HuH-7 (cell line): ENCODE measurements around the gene FOXF2.

ENCODE experiments used
- DNase-seq: peaks from one replicate; pipeline ENCODE4 v3.0.0; 2011; ENCODE audit warnings: low spot score

Gene FOXF2

DNA sequence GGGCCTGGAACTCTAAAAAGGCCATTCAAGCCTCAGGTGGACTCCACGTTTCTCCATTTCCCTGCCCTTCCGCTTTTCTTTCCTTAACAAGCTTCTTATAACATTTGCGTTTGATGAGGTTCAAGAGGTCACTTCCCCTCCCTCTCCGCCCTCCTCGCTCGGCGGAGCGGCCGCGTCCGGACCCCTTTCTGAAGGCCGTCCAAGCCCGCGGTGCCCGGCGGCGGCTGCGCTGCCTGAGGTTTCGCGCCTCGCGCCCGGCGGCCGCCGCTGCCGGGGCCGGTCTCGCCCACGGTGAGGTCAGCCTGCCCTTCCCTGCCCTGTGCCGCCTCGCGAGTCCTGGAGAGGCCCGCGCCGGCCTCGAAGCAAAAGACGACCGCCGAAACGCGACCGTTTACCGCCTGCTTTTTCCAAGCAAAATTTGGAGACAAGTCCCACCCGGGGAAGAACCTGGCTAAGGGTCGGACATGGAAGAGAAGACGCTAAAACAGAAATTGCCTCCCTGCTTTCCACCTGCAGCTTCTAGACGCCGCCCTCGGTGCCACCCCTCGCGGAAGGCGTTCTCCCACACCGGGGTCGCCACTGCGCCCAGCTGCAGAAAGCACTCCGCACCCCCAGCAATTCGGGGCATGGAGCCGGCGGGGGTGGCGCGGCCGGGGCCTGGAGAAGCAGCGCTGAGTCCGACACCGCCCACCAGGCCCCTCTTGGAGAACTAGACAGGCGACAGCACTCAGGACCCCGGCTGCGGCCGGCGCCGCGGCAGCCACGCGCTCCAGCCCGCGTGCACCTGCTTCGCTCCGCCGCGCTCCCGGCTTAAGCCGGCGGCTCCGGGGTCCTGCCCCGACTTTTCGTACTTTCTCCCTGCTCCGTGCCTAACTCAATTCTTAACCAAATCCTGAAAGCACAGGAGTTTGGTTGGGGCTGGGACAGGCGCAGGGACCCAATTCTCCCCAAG lies 11.0 kb upstream of the FOXF2 start:
- no peak for DNase-seq

DNA sequence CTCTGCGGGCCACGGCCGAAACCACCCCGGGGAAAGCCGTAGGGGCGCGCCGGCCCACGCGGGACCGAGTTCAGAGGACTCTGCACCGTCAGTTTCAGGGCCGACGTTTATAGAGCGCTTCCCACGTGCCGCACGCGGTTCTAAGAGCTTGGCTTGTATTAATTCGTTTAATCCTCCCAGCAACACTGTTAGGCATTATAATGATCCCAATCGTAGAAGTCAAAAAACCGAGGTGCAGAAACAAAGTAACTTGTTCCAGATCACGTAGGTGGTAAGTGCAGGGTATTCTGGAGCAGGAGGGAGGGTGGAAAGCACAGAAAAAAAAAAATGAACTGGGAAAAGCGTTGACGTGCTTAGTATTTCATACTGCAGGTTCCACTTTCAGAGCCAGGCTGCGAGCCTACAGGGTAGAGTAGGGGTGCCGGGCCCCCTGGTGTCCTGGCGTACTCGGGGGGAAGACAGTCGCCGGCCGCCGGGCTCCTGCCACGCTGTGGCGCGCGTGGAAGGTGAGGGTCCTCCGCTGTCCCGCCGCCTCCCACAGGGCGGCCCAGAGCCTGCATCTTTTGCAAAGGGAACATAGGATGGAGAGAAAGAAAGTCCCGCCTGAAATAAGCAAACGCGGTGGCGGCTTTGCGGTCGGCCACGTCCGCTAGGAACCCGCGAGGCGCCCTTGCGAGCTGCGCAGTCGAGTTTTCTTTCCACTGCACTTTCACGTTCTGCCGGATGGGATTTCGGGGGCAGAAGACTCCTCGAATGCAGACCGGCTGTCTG lies 10.2 kb upstream of the FOXF2 start:
- no peak for DNase-seq

- DNase-seq, result no peak
Observed at GRCh38 chr6:1379788-1380147, 9.6 kb upstream of the FOXF2 start.

DNA sequence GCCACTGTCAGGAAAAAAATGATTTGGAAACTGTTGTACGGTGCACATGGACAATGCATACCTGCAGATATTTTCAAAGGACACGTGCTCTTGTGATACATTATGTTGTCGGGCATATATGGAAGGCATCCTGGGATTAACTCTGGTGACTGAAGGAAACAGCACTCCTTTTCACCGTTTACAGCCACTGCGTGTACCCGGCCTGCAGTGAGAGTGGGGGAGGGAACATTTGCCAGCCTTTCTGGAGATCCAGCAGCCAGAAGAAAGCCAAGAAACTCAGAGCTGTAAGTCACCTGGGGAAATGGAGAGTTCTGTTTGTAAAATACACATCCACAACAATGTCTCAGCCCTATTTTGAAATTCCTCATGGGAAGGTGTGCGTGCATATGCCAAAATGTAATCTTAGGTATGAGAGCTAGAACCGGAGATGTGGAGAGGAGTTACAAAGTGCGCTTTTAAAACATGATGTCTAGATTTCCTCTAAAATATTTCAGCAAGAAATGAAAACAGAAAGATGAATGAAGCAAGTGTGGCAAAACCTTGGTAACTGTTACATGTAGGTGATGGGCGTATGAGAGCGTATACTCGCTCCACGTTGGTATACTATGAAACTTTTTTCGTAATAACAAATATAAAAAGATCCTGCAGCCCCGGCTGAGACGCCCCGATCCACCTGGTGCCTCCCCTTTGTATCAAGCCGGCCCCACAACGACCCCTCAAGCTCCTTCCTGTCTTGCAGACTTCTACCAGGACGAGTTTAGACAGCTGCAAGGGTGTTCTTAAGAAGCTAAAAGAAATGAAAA lies 8.6 kb upstream of the FOXF2 start:
- no peak for DNase-seq

GRCh38 chr6:1381481-1382330 lies 7.7 kb upstream of the FOXF2 start:
- DNase-seq, result peak; percentile 73

- no peak for DNase-seq
Observed at GRCh38 chr6:1382331-1382882, 7.0 kb upstream of the FOXF2 start.

DNA sequence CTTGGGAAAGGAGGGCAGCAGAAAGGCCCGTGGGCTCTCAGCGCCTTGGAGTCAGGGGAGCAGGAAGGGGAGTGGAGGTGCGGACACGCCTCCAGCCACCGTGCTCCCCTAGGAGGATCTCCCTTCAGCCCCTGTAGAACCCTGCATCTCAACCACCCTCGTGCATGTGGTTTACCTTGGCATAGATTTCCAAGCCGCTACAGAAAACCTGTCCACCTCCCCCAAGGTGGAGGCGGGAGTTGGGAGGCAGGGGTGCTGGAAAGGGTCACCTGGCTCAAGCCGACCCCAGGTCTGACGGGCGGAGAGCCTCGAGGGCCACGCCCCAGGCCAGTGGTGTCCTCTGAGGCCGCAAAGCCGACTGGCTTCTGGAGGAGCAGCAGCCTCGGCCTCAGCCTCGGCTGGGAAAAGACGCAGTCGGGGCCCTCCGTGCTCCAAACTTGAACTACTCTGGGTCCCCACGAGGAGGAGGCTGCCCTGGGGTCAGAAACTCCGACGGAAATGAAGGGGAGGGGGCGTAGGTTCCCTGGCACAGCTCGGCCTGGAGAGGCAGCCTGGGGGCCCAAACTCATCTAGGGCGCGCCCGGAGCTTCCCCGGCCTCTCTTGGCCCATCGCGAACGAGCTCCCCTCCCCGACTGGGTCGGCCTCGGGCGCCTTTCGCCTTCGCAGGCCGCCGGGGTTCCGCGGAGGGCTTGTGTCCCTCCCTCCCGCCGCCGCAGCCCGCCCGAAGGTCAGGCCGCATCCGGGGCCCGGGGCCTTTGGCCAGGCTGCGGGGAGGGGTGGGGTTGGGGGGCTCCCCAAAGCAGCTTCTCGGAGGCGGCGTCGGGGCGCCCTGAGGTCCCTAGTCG lies 6.3 kb upstream of the FOXF2 start:
- no peak for DNase-seq

DNA sequence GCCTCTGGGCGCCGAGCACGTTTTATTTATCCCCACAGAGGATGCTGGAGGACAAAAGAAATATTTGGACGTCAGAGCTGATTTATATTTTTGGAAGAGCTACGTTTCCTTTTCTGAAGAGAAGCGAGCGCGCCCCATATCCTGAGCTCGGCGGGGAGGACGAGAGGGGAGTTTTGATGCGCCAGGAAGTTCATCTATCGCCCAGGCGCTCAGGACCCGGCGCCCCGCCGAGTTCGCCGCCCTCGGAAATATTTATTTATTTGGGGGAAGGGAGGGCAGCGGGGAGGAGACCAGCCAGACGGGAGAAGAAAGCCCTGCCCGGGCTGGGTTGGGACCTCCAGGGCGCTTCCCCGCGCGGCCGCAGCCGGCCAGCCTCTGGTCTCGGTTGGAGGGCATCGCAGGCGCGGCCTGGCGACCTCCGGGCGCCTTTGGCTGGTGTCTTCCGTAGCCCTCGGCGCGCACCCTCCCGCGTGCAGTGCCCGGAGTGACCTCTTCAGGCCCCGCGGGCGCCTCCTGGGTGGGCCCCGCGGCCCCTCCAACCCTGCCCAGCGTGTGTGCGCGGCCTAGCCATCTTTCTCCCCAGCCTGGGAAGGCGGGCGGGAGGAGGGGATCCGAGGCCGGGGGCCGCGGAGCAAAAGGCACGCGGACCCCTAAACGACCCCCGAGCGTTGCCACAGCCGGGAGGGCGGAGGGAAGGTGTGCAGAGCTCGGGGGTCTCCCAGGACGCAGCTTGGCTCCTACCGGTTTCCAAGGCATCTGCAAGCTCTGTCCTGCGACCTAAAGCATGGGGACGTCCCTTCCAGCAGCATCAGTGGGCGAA lies 5.4 kb upstream of the FOXF2 start:
- no peak for DNase-seq

DNA sequence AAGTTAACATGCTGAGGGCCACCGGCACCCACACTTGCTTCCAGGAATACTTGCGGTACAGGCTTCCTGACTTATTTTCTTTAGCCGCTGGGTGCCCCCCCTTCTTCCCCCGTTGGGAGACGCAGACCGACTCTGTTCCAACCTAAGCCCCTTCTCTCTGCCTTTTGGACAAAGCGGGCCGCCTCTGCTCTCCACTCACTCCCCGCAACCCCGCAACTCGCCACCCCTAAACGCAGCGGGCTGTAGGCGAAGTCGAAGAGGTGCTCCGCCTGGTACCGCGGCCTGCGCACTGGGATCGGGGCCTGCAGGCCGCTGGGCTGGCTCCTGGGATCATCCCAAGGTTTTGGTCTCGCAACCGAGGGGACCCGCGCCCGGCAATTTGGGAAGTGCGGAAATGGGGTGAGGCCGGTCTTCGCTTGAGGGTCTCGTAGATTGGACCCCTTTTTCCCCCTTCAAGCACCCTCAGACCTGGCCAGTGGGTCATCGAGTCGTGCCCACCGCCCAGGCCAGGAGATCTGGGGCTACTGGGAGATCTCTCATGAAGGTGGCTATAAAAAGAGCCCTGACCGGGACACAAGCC lies 4.7 kb upstream of the FOXF2 start:
- DNase-seq, result no peak

DNA sequence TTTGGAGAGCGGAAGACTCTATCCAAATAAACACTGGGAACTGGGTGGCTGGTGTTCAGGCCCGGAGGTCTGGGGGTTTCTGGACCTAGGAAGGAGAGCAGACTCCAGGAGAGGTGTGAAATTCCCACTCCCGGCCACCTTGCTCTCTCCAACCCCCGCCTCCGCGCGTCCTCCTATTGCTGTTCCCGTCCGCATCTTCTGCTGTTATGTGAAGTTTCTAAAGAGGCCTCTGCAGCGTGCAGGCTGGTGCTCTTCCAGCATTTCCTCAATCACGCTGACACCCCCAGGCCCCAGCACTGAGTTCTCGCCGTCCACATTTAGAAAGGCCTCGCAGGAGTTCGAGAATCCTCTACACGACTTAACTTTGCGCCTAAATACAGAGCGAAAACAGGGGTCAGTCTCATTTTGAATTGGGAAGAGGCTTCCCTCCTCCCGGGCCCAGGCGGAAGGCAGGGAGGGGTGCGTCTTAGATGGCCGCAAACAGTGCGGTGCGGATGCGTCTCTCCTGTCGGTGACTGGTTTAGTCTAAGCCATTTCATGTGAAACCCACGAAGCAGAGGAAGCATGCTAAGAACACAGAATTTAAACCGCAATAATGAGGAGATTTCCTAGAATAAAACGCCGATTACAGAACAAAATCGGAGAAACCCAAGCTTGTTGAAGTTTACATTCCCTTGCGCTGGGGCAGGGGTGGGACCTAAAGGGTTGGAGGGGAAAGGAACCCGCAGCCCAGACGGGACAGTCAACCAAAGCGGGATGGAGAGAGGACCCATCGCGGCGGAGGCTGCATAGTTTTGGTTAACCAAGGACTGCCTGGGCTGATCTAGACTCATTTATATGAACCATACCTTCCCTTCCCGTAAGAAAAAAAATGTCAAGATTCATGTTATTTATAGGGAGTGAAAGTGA lies 4.0 kb upstream of the FOXF2 start:
- DNase-seq, result no peak

DNA sequence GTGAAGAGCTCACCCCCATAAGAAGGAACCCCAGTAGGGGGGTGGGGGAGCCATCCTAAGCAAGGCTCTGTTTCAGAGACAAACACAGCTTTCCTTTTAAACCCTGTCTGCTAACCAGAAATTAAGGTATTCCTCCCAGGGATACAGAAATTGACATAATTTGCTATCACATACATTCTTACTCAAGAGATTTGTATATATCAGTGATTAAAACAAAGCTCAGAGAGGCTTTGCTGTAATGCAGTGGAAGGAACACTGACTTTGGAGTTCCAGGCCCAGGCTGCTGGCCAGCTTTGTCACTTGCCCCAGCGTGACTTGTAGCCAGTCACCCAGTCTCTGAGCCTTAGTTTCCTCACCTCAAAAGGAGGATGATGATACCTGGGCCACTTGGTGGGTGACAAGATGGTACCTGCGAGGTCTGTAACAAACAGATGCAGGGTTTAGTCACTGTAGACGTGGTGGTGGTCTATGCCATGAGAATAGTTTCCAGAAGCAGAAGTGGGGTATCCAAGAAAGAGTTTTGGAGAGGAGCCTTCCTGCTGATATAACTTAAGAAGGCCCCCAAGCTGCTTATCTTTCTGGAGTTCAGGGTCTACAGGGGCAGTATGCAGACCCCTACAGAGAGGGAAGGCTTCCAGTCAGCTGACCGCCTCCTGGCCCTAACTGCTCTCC lies 3.2 kb upstream of the FOXF2 start:
- DNase-seq, result no peak

- DNase-seq, result no peak
Observed at GRCh38 chr6:1387538-1387875, 1.9 kb upstream of the FOXF2 start.

DNA sequence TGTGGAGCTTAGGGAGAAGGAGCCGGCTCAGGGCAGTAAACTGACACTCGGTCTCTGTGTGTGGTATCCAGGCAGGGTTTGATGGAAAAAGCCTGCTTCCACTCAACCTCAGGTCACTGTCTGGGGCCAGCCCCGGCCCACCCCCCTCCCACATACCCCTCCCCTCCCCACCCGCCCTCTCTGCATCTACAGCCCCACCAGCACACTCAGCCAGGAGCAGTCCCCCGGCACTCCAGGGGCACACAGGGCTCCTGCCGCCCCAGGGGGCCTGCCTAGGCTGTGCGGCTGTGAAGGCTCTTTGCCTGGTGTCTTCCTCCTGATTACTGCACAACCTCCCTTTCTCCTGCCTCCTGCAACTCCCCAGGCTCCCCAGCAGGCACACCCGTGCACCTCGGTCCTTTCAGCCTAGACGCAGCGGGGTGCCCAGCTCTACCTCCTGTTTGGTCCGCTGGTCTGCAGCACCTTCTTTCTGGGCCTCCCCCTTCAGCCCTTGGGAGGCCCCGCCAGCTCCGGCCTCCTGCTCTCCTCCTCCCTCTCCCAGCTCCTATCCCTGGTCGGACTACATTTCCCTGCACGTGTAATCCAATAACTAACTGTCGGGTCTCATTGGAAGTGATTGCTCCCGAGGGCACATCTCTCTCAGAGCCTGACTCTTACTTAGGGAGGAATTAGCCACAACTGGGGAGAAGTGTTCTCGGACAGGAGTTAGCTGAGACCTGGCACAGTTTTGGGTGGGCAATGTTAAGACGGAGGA lies 1.3 kb upstream of the FOXF2 start:
- peak; percentile 67 for DNase-seq

- no peak for DNase-seq
Observed at GRCh38 chr6:1388630-1389368, 577 bp upstream of the FOXF2 start.

GRCh38 chr6:1390133-1390945 lies 963 bp downstream of the FOXF2 start:
- no peak for DNase-seq
